ENCODE measurements around the gene METRN.
A peak's percentile ranks its signal among the peaks of the same experiment; 100 is the strongest.
"Not testable (repeated sequence)": the region's sequence is repeated elsewhere in the genome, so short reads cannot be mapped to it uniquely, and the experiment has no call there.

The METRN gene

GRCh38 chr16:678209-678857 lies 36.6 kb upstream of the METRN start:
- DNase-seq, result no peak

- DNase-seq, result peak; percentile 60
These were observed 35.8 kb upstream of the METRN start for GRCh38 chr16:678858-679813.

GRCh38 chr16:679814-680624 lies 34.9 kb upstream of the METRN start, which contains the start of gene STUB1:
Gene STUB1, plus strand, starts transcription at chr16:680410. Its CDS starts 116 bp downstream, at chr16:680526.
- peak; percentile 71 for DNase-seq

GRCh38 chr16:680625-680945 lies 34.3 kb upstream of the METRN start:
- DNase-seq, result no peak

GRCh38 chr16:680967-681745 lies 33.8 kb upstream of the METRN start:
- no peak for DNase-seq

GRCh38 chr16:681746-682427 lies 33.0 kb upstream of the METRN start:
- no peak for DNase-seq

- DNase-seq, result no peak
These were observed 32.2 kb upstream of the METRN start for GRCh38 chr16:682493-683395.

GRCh38 chr16:683396-684070 lies 31.4 kb upstream of the METRN start:
- DNase-seq, result no peak

GRCh38 chr16:684071-684794 lies 30.7 kb upstream of the METRN start, which contains the start of gene JMJD8:
Gene JMJD8, minus strand, starts transcription at chr16:684334. Its CDS starts 15 bp downstream, at chr16:684319.
- peak; percentile 78 for DNase-seq

- DNase-seq, result peak; percentile 43
These were observed 29.8 kb upstream of the METRN start for GRCh38 chr16:684961-685696.

GRCh38 chr16:685967-686366 lies 29.0 kb upstream of the METRN start:
- DNase-seq, result no peak

GRCh38 chr16:686459-687260 lies 28.3 kb upstream of the METRN start:
- no peak for DNase-seq

GRCh38 chr16:687499-687898 lies 27.4 kb upstream of the METRN start:
- no peak for DNase-seq

- DNase-seq, result no peak
These were observed 25.6 kb upstream of the METRN start for GRCh38 chr16:689175-689897.

GRCh38 chr16:691242-691641 lies 23.7 kb upstream of the METRN start:
- DNase-seq, result not testable (repeated sequence)

- no peak for DNase-seq
These were observed 22.4 kb upstream of the METRN start for GRCh38 chr16:692356-693108.
